SH-SY5Y (cell line): ENCODE measurements around the gene MLXIP.

Source experiments
- GATA2 ChIP-seq: IDR thresholded peaks from 2 replicates; pipeline ENCODE4 v1.6.1; 2011; ENCODE audit warnings: mild to moderate bottlenecking, low read depth, low read length
- GATA3 ChIP-seq: IDR thresholded peaks from 2 replicates; pipeline ENCODE4 v1.6.1; 2011; ENCODE audit warnings: low read depth, mild to moderate bottlenecking, low read length, moderate library complexity

The MLXIP gene

DNA sequence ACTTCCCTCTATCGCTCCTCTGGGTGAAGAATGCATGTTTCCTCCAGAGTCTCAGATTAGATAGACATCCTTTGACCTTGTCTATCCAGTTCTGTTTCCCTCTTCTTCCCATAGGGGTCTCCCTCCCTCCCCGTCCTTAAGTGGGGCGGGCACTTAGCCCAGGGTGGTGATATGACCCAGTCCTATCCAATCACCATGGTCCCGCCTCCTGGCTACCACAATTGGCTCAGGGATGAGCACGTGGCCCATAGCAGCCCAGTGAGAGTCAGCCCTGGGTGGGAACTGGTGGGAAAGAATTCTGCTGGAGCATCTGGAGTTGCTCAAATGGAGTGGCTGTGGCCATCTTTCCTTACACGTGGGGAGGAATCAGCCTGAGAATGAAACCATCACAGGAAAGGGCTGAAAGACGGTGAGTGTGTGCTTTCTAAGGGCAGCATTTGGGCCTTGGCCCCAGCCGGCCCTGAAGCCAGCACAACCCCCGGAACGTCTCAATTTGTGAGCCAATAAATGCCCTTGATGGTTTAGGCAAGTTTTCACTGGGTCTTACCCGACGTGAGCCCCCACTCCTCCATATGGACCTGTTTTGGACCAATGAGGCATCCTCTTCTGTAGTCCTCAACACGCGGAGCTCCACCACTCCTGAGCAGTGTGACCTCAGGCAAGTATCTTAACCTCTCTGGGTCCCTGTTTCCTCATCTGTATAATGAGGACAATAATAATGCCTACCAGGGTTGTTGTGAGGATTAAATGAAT lies 14.4 kb upstream of the MLXIP start:
- TF ChIP-seq GATA2 (no peak), GATA3 (no peak)

GRCh38 chr12:122064780-122065588 lies 13.6 kb upstream of the MLXIP start:
- TF ChIP-seq GATA2 (no peak), GATA3 (no peak)

DNA sequence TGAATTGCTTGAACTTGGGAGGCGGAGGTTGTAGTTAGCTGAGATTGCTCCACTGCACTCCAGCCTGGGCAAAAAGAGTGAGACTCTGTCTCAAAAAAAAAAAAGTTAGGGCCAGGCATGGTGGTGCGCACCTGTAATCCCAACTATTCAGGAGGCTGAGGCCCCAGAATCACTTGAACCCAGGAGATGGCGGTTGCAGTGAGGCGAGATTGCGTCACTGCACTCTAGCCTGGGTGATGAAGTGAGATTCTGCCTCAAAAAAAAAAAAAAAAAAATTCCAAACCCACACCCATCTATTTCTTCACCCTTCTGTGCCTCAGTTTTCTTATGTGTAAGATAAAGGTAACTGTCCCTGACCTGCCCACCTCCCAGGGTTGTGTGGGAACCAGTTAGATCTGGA lies 11.0 kb upstream of the MLXIP start:
- TF ChIP-seq GATA2, result no peak
- no peak for TF ChIP-seq GATA3

DNA sequence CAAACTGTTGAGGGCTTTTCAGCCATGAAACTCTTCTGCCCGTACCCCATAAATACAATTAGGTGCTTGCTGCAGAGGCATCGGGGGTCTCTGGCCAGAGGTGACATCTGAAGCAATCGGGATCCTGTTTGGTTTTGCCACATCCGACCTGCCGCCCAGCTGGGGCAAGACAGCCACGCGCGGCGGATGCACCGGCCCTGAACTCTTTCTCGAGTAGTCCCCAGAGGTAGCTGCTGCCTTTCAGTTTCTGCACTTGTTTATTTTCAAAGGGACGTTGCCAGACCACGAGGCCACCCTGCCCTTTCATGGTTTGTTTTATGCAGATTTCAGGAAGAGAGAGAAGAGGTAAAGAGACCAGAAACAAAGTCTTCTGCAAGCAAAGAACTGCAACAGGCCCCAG lies 10.6 kb upstream of the MLXIP start:
- TF ChIP-seq GATA3 (no peak), GATA2 (no peak)

DNA sequence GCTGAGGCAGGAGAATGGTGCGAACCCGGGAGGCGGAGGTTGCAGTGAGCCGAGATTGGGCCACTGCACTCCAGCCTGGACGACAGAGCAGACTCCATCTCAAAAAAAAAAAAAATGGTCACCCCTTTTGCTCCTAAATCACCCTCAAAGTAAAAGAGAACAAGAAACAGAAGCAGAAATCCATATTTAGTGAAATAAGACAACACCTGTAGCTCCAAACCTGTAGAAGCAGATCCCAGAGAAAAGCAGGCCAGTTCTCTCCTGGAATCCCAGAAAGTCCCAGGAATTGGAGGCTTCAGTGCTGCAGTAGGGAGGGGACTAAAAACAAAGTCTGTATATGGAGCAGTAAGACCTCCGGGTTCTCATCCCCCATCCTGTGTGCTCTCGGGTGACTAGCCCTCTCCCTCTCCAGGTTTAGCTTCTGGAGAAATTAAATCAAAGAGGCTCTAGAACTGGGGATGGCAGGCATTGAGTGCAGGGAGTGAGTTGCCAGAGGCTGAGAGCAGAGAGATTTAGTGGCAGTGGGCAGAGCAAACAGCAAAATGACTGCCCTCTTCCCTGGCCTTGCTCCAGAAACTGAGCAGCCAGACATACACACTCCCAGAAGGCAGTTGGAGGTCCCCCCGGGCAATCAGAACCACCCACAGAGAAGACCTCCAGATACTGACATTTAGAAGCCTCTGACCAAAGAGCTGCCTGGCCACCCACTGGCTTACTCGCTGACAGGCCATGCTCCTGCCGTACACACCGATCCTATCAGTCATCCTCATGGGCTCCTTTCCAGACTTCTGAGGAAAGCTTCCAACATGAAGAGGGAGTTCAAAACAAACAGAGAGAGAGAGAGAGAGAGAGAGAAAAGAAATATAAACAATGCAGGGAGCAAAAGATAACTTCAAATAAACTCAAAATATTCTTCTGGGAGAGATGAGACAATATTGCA lies 6.3 kb upstream of the MLXIP start:
- TF ChIP-seq GATA3 (peak; percentile 56), GATA2 (peak; percentile 78)

- no peak for TF ChIP-seq GATA3
- TF ChIP-seq GATA2, result no peak
Measured at GRCh38 chr12:122073815-122074214, 4.7 kb upstream of the MLXIP start.

DNA sequence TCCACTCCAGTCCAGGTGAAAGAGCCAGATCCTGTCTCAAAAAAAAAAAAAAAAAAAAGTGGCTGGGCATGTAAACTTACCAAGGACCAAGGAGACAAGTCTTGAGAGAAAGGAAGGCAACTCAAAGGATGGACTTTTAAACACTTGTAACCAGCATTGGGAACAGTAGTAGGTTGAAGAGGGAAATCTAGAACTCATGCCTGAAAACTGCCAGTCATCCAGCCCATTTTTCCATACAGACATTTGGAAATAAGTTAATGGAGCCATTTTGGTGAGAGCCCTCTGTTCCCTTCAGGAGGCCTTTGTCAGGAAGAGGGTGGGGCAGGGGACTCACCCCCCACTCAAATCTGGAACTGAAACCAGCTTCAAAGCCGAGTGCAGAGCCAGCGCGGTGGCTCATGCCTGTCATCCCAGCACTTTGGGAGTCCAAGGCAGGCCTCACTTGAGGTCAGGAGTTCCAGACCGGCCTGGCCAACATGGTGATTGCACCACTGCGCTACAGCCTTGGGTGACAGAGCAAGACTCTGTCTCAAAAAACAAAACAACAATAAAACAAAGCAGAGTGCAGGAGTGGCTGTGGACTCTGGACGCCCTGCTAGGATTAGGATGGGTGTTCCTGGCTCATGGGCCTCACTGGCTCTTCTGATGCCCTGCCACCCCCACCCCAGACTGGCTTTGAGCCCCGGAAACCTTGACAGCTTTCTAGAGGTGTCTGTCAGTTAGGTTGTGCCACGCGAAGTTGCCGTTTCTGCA lies 1.6 kb upstream of the MLXIP start:
- TF ChIP-seq GATA2 (no peak), GATA3 (no peak)

DNA sequence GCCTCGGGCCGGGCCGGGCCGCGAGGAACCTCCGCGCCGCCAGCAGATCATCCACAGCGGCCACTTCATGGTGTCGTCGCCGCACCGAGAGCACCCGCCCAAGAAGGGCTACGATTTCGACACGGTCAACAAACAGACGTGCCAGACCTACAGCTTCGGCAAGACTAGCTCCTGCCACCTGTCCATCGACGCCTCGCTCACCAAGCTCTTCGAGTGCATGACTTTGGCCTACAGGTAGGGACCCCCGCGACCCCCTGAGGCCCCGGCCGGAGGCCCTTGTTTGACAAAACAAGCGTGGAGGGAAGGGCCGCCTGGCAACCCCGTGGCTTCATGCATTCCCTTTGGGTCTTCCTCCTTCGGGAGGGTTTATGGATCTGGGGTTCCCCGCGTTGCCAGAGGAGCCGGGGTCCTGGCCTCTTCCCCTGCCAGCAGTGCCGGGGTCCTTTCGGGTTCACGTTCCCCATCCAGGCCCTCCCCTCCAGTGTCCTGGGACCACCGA lies 526 bp downstream of the MLXIP start:
- TF ChIP-seq GATA2, result no peak
- no peak for TF ChIP-seq GATA3

GRCh38 chr12:122079532-122080081 lies 1.1 kb downstream of the MLXIP start:
- TF ChIP-seq GATA3, result no peak
- no peak for TF ChIP-seq GATA2

GRCh38 chr12:122080149-122081082 lies 1.9 kb downstream of the MLXIP start:
- TF ChIP-seq GATA3, result no peak
- no peak for TF ChIP-seq GATA2

DNA sequence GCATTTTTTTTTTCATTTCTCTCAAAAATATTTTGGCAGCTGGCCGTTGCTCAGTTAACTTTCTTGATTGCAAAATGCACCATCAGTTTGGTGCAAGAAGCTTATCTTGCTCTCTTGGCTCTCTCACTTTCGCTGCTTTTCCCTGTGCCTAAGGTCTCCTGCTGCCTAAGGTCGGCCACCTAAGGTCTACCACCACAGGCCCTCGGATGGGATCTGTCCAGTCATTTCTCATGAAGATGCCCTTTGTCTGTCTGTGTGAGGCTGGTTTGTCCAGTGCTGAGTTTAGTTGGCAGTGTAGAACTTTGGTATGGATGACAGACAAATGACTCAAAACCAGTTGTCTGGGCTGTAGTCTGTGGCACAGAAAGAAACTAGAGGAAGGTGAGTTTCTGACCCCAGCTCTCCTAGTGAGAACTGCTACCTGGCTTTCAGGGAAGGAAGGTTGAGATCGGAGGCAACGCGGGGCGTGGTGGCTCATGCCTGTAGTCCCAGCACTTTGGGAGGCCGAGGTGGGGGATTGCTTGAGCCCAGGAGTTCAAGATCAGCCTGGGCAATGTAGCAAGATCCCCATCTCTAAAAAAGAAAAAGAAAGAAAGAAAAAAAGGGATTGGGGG lies 2.6 kb downstream of the MLXIP start:
- TF ChIP-seq GATA3, result no peak
- TF ChIP-seq GATA2, result no peak
